Pulmonary artery endothelial cell (primary cell): ENCODE measurements around the gene FRMPD2. TPM values are rescaled to one million over a fixed set of nuclear protein-coding genes. Genes with fewer than 3 reads are reported as not detected.
"Not testable (repeated sequence)": the region's sequence is repeated elsewhere in the genome, so short reads cannot be mapped to it uniquely, and the experiment has no call there.

Source experiments
- DNase-seq: peaks from one replicate; pipeline ENCODE4 v3.0.0-alpha.2; 2011; ENCODE audit warnings: low read depth, low spot score
- total RNA-seq: library from RNA; depleted of rRNA; stranded (reverse); fragments of >200 nt; gene quantifications from 2 replicates; pipeline ENCODE4 v1.2.3, GENCODE V29; 2014

FRMPD2 gene
- total RNA-seq, 1 donor from 2014 or later: not detected

GRCh38 chr10:48207853-48208252 lies 66.6 kb downstream of the FRMPD2 start:
- DNase-seq: no peak

- no peak for DNase-seq
Measured at GRCh38 chr10:48206482-48207250, 67.8 kb downstream of the FRMPD2 start.

- DNase-seq: no peak
Measured at GRCh38 chr10:48205918-48206317, 68.6 kb downstream of the FRMPD2 start.

- no peak for DNase-seq
Measured at GRCh38 chr10:48199580-48200377, 74.7 kb downstream of the FRMPD2 start.

- no peak for DNase-seq
Measured at GRCh38 chr10:48197236-48197899, 77.1 kb downstream of the FRMPD2 start.

GRCh38 chr10:48195803-48196202 lies 78.7 kb downstream of the FRMPD2 start:
- DNase-seq: no peak

- DNase-seq: no peak
Measured at GRCh38 chr10:48194830-48195229, 79.7 kb downstream of the FRMPD2 start.

- DNase-seq: no peak
Measured at GRCh38 chr10:48193556-48193955, 80.9 kb downstream of the FRMPD2 start.

- no peak for DNase-seq
Measured at GRCh38 chr10:48192881-48193450, 81.5 kb downstream of the FRMPD2 start.

GRCh38 chr10:48187713-48188485 lies 86.6 kb downstream of the FRMPD2 start:
- no peak for DNase-seq

- DNase-seq: no peak
Measured at GRCh38 chr10:48187126-48187525, 87.4 kb downstream of the FRMPD2 start.

GRCh38 chr10:48186264-48186804 lies 88.2 kb downstream of the FRMPD2 start:
- not testable (repeated sequence) for DNase-seq

- no peak for DNase-seq
Measured at GRCh38 chr10:48184224-48184623, 90.3 kb downstream of the FRMPD2 start.

GRCh38 chr10:48172715-48173114 lies 101.8 kb downstream of the FRMPD2 start:
- DNase-seq: not testable (repeated sequence)

- DNase-seq: not testable (repeated sequence)
Measured at GRCh38 chr10:48160670-48161069, 113.8 kb downstream of the FRMPD2 start.

- not testable (repeated sequence) for DNase-seq
Measured at GRCh38 chr10:48160163-48160562, 114.3 kb downstream of the FRMPD2 start.

- not testable (repeated sequence) for DNase-seq
Measured at GRCh38 chr10:48154211-48155140, 120.0 kb downstream of the FRMPD2 start.

- DNase-seq: not testable (repeated sequence)
Measured at GRCh38 chr10:48147643-48148042, 126.9 kb downstream of the FRMPD2 start.
